ENCODE data around the gene GALR3.

GALR3 gene

GRCh38 chr22:37803195-37803638 lies 20.0 kb upstream of the GALR3 start:
- Histone ChIP-seq H3K27me3 (ENCODE audit: insufficient read depth, poor library complexity, severe bottlenecking) (peaks cover 21% of the 10 kb centered on the region), H3K4me3 (replicated peaks; ENCODE audit: insufficient read depth, low read length) (no peak overlapping the region), H3K27ac (replicated peaks) (no peak overlapping the region)
- TF ChIP-seq GABPA (IDR thresholded peaks at IDR 0.05; ENCODE audit: low read depth) (no peak), POLR2AphosphoS5 (IDR thresholded peaks at IDR 0.05; ENCODE audit: low read depth) (no peak), SPI1 (IDR thresholded peaks at IDR 0.05; ENCODE audit: borderline replicate concordance, low read depth) (no peak), CTCF (IDR thresholded peaks at IDR 0.05; ENCODE audit: insufficient read depth, low read length) (no peak), REST (IDR thresholded peaks at IDR 0.05; ENCODE audit: insufficient replicate concordance, low read depth) (no peak)
- no peak for DNase-seq (ENCODE audit: low read depth in 1 of 2, low spot score in 1 of 2)

- H3K4me3 ChIP-seq (replicated peaks; ENCODE audit: insufficient read depth, low read length) = no peak overlapping the region
- TF ChIP-seq SPI1 (IDR thresholded peaks at IDR 0.05; ENCODE audit: borderline replicate concordance, low read depth) (no peak), REST (IDR thresholded peaks at IDR 0.05; ENCODE audit: insufficient replicate concordance, low read depth) (no peak), GABPA (IDR thresholded peaks at IDR 0.05; ENCODE audit: low read depth) (no peak), CTCF (IDR thresholded peaks at IDR 0.05; ENCODE audit: insufficient read depth, low read length) (no peak), POLR2AphosphoS5 (IDR thresholded peaks at IDR 0.05; ENCODE audit: low read depth) (no peak)
- H3K27me3 ChIP-seq (ENCODE audit: insufficient read depth, poor library complexity, severe bottlenecking) = peaks cover 21% of the 10 kb centered on the region
- H3K27ac ChIP-seq (replicated peaks) = no peak overlapping the region
- DNase-seq (ENCODE audit: low read depth in 1 of 2, low spot score in 1 of 2) = no peak
Observed at GRCh38 chr22:37803639-37804351, 19.4 kb upstream of the GALR3 start.

GRCh38 chr22:37804352-37804880 lies 18.8 kb upstream of the GALR3 start:
- peak overlapping the region; percentile 24 for H3K4me3 ChIP-seq (replicated peaks; ENCODE audit: insufficient read depth, low read length)
- TF ChIP-seq REST (IDR thresholded peaks at IDR 0.05; ENCODE audit: insufficient replicate concordance, low read depth) (no peak), POLR2AphosphoS5 (IDR thresholded peaks at IDR 0.05; ENCODE audit: low read depth) (no peak), CTCF (IDR thresholded peaks at IDR 0.05; ENCODE audit: insufficient read depth, low read length) (no peak), GABPA (IDR thresholded peaks at IDR 0.05; ENCODE audit: low read depth) (no peak), SPI1 (IDR thresholded peaks at IDR 0.05; ENCODE audit: borderline replicate concordance, low read depth) (no peak)
- H3K27me3 ChIP-seq (ENCODE audit: insufficient read depth, poor library complexity, severe bottlenecking) = peaks cover 21% of the 10 kb centered on the region
- H3K27ac ChIP-seq (replicated peaks) = no peak overlapping the region; the same call in 1 of the 2 replicates
- DNase-seq (ENCODE audit: low read depth in 1 of 2, low spot score in 1 of 2) = no peak

Measured in HL-60 (cell line).